ENCODE results near the gene RRP8. TPM values are rescaled to one million over a fixed set of nuclear protein-coding genes. Genes with fewer than 3 reads are reported as not detected.

Gene RRP8
- total RNA-seq, 1 experiment from 2014 or later, result 16.0 TPM

- H3K27me3 ChIP-seq (ENCODE audit: insufficient read depth, low read length), result no peaks in the 10 kb centered on the region
- no peak overlapping the region for H3K27ac ChIP-seq (ENCODE audit: insufficient read length, low read depth, low read length)
- TF ChIP-seq, protein P1, sequence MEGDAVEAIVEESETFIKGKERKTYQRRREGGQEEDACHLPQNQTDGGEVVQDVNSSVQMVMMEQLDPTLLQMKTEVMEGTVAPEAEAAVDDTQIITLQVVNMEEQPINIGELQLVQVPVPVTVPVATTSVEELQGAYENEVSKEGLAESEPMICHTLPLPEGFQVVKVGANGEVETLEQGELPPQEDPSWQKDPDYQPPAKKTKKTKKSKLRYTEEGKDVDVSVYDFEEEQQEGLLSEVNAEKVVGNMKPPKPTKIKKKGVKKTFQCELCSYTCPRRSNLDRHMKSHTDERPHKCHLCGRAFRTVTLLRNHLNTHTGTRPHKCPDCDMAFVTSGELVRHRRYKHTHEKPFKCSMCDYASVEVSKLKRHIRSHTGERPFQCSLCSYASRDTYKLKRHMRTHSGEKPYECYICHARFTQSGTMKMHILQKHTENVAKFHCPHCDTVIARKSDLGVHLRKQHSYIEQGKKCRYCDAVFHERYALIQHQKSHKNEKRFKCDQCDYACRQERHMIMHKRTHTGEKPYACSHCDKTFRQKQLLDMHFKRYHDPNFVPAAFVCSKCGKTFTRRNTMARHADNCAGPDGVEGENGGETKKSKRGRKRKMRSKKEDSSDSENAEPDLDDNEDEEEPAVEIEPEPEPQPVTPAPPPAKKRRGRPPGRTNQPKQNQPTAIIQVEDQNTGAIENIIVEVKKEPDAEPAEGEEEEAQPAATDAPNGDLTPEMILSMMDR (conservative IDR thresholded peaks at IDR 0.05), result no peak
- no peaks in the 10 kb centered on the region for H3K79me2 ChIP-seq (ENCODE audit: insufficient read depth, low read length)
- H2BK120ac ChIP-seq (ENCODE audit: low read depth, low read length, poor library complexity, severe bottlenecking), result no peak overlapping the region
- Mint-ChIP-seq H3K9me3 (no peaks in the 10 kb centered on the region; a peak in 1 of 5 replicates), H3K4me3 (no peak overlapping the region; a peak in 1 of 5 replicates), H3K4me1 (peaks cover 29 to 39% of the 10 kb centered on the region in 2 experiments), H3K27ac (no peak overlapping the region), H3K36me3 (ENCODE audit: insufficient read depth in 1 of 3, low read depth in 3 of 3) (no peaks in the 10 kb centered on the region; a peak in 2 of 7 replicates), H3K27me3 (ENCODE audit: low read depth) (no peaks in the 10 kb centered on the region)
- WGBS (ENCODE audit: extremely low coverage, insufficient read length, low lambda C conversion rate), result no CpG with 5 or more reads among the region's 5 CpGs
- no peak overlapping the region for H4K5ac ChIP-seq (ENCODE audit: insufficient read length, low read depth, low read length)
- no peak for DNase-seq
- H3K56ac ChIP-seq (ENCODE audit: insufficient read length, low read depth, low read length), result no peak overlapping the region
- no peak overlapping the region for H3K4ac ChIP-seq (ENCODE audit: low read depth, low read length)
- H2AFZ ChIP-seq (ENCODE audit: low read length), result no peak overlapping the region
- no peak overlapping the region for H3K4me2 ChIP-seq (ENCODE audit: insufficient read depth, insufficient read length, low read length)
- no peak overlapping the region for H2BK12ac ChIP-seq (ENCODE audit: insufficient read length, low read depth, low read length)
- no peak overlapping the region for H3K18ac ChIP-seq (ENCODE audit: insufficient read length, low read depth, low read length)
- H3K14ac ChIP-seq (ENCODE audit: insufficient read depth, low read length), result no peak overlapping the region
- H3T11ph ChIP-seq (ENCODE audit: low read length), result no peak overlapping the region
- no peaks in the 10 kb centered on the region for H4K20me1 ChIP-seq (ENCODE audit: control insufficient read depth, insufficient read depth, insufficient read length)
- H3K79me1 ChIP-seq (ENCODE audit: insufficient read depth, low read depth, low read length, poor library complexity, severe bottlenecking), result no peaks in the 10 kb centered on the region
- H2AK5ac ChIP-seq (ENCODE audit: insufficient read length, low read length), result no peak overlapping the region
- no peak overlapping the region for H3K9ac ChIP-seq (ENCODE audit: extremely low read depth, insufficient read length, low read length)
- peaks cover 6% of the 10 kb centered on the region; the same call in 1 of the 2 replicates for H3K4me1 ChIP-seq (ENCODE audit: insufficient read depth, low read length)
- H3K23me2 ChIP-seq (ENCODE audit: insufficient read length, low read depth, low read length, poor library complexity, severe bottlenecking), result no peaks in the 10 kb centered on the region
- no peak overlapping the region for H4K8ac ChIP-seq (replicated peaks; ENCODE audit: insufficient read length, low read depth, low read length)
- H2BK5ac ChIP-seq (ENCODE audit: insufficient read length, low read length), result no peak overlapping the region
- no peak overlapping the region for H2BK15ac ChIP-seq (ENCODE audit: low read depth, low read length)
- no peaks in the 10 kb centered on the region for H3K9me3 ChIP-seq (ENCODE audit: control insufficient read depth, low read depth, low read length)
- H3K23ac ChIP-seq (ENCODE audit: insufficient read length, low read depth, low read length), result no peak overlapping the region
- no peak overlapping the region for H2BK20ac ChIP-seq (ENCODE audit: low read depth, low read length, poor library complexity, severe bottlenecking)
- H4K91ac ChIP-seq (ENCODE audit: insufficient read length, low read depth, low read length), result no peak overlapping the region
Measured at GRCh38 chr11:6565988-6566703, 37.3 kb downstream of the RRP8 start.
